Naive thymus-derived CD4-positive, alpha-beta T cell (primary cell): ENCODE results near the gene NSD2. TPM values are rescaled to one million over a fixed set of nuclear protein-coding genes. Genes with fewer than 3 reads are reported as not detected.
A peak's percentile ranks its signal among the peaks of the same experiment; 100 is the strongest.

ENCODE experiments used
- ATAC-seq: fragments of 150-1000 bp; cut with Tn5 transposase; 2 replicates; pipeline ENCODE4 v1.10.0; 2021; ENCODE audit warnings: mild to moderate bottlenecking, moderate library complexity
- CTCF ChIA-PET: fragments of 350-600 bp; sonication (Branson Sonifier 250); formaldehyde crosslinking; loops from one replicate; lab custom pipeline; 2021; ENCODE audit warnings: antibody characterized with exemption; lab: Charles Lee
- POLR2A ChIA-PET: fragments of 350-600 bp; sonication (Branson Sonifier 250); formaldehyde crosslinking; loops from one replicate; lab custom pipeline; 2021; ENCODE audit warnings: antibody characterized with exemption, inconsistent platforms; lab: Charles Lee
- DNase-seq, 9 donors: peaks; one replicate each; pipeline versions ENCODE4 v3.0.0 to v3.0.0-alpha.2; 2020 to 2022; ENCODE audit warnings: mixed read lengths in 1 of 9
- H3K27ac ChIP-seq: one replicate; pipeline ENCODE4 v1.7.0; 2013; ENCODE audit warnings: mild to moderate bottlenecking, low read depth, low read length, moderate library complexity
- H3K27me3 ChIP-seq, 2 donors: one replicate each; pipeline ENCODE4 v1.7.0; 2013; ENCODE audit warnings: low read length in 2 of 2, mild to moderate bottlenecking in 2 of 2, moderate library complexity in 2 of 2; ENCODE audit not compliant: control insufficient read depth in 2 of 2, insufficient read depth in 2 of 2
- H3K36me3 ChIP-seq, 3 experiments: 1 replicate in 2 of 3; 2 replicates in 1 of 3; pipeline ENCODE4 v1.7.0; 2013; ENCODE audit warnings: low read length in 3 of 3, mild to moderate bottlenecking in 3 of 3, moderate library complexity in 1 of 3; ENCODE audit not compliant: insufficient read depth in 3 of 3, control insufficient read depth in 2 of 3
- H3K4me1 ChIP-seq, 2 donors: one replicate each; pipeline ENCODE4 v1.7.0; 2013; ENCODE audit warnings: low read length in 2 of 2, mild to moderate bottlenecking in 2 of 2, moderate library complexity in 1 of 2; ENCODE audit not compliant: control insufficient read depth in 2 of 2, insufficient read depth in 2 of 2
- H3K4me3 ChIP-seq: 2 replicates; pipeline ENCODE4 v1.7.0; 2013; ENCODE audit warnings: mild to moderate bottlenecking, low read length
- H3K9me3 ChIP-seq, 3 experiments: 1 replicate in 2 of 3; 2 replicates in 1 of 3; pipeline ENCODE4 v1.7.0; 2013; ENCODE audit warnings: low read length in 3 of 3; ENCODE audit not compliant: control insufficient read depth in 2 of 3
- H3K27ac Mint-ChIP-seq, 9 donors: one replicate each; pipeline ENCODE4 v1.8.0; 2020 to 2022; ENCODE audit warnings: mixed read lengths in 9 of 9, mild to moderate bottlenecking in 8 of 9, moderate library complexity in 5 of 9, inconsistent platforms in 2 of 9
- H3K27me3 Mint-ChIP-seq, 5 donors: one replicate each; pipeline ENCODE4 v1.8.0; 2021 to 2022; ENCODE audit warnings: mixed read lengths in 5 of 5, mild to moderate bottlenecking in 1 of 5
- H3K36me3 Mint-ChIP-seq, 5 donors: one replicate each; pipeline ENCODE4 v1.8.0; 2020 to 2022; ENCODE audit warnings: mixed read lengths in 5 of 5, mild to moderate bottlenecking in 3 of 5, inconsistent platforms in 1 of 5
- H3K4me1 Mint-ChIP-seq, 7 donors: one replicate each; pipeline ENCODE4 v1.8.0; 2020 to 2022; ENCODE audit warnings: mixed read lengths in 7 of 7, mild to moderate bottlenecking in 3 of 7, inconsistent platforms in 1 of 7
- H3K4me3 Mint-ChIP-seq, 10 donors: one replicate each; pipeline ENCODE4 v1.8.0; 2020 to 2022; ENCODE audit warnings: mild to moderate bottlenecking in 10 of 10, mixed read lengths in 10 of 10, moderate library complexity in 6 of 10, inconsistent platforms in 2 of 10
- H3K9me3 Mint-ChIP-seq, 11 donors: one replicate each; pipeline ENCODE4 v1.8.0; 2020 to 2022; ENCODE audit warnings: mixed read lengths in 11 of 11, mild to moderate bottlenecking in 4 of 11, inconsistent platforms in 1 of 11, moderate library complexity in 1 of 11
- intact Hi-C, 2 donors: fragments of 100-400 bp; cut with micrococcal nuclease; formaldehyde crosslinking; loops; one replicate each; pipeline ENCODE4 v1.15.1; 2023
- polyA plus RNA-seq, 2 donors: library from polyadenylated mRNA; unstranded; fragments of 300-500 nt; fragmentation: Illumina TruSeq; gene quantifications; one replicate each; pipeline ENCODE4 v1.2.3, GENCODE V29; 2021
- total RNA-seq, 6 experiments: library from RNA in 5 of 6; stranded (reverse) in 5 of 6; gene quantifications; 1 replicate in 5 of 6; 2 replicates in 1 of 6; pipeline ENCODE4 v1.2.3 and lab custom pipeline; 2021 to 2026

Gene NSD2
- total and polyA plus RNA-seq, 7 experiments from 2014 or later: 2.7 to 207 (median 37.3) TPM

GRCh38 chr4:1868293-1868692 is 2.9 kb upstream of the NSD2 start:
- H3K27ac Mint-ChIP-seq: peak overlapping the region in 1 of 9 donors; percentile 28
- ATAC-seq (no peak), DNase-seq (no peak)
- peaks cover 0 to 4% (median 0%) of the 10 kb centered on the region in 5 donors for H3K27me3 Mint-ChIP-seq
- H3K27me3 ChIP-seq: no peaks in the 10 kb centered on the region
- peaks cover 0 to 3% (median 0%) of the 10 kb centered on the region in 3 experiments for H3K36me3 ChIP-seq
- H3K4me1 Mint-ChIP-seq: peaks cover 13 to 24% (median 23%) of the 10 kb centered on the region in 7 donors
- H3K27ac ChIP-seq: no peak overlapping the region
- POLR2A ChIA-PET: interaction anchor here (4.1 kb wide), 1 partner anchor 10 kb away, joined by 74 read pairs; the partner anchor contains the start of gene LETM1
- intact Hi-C loops: no loop called here
- H3K9me3 Mint-ChIP-seq: peaks cover 0 to 6% (median 0%) of the 10 kb centered on the region in 11 donors
- peaks cover 0 to 5% (median 0%) of the 10 kb centered on the region in 5 donors for H3K36me3 Mint-ChIP-seq
- CTCF ChIA-PET: interaction anchor here (0.7 kb wide), 1 partner anchor 815 kb away, joined by 4 read pairs; no protein-coding TSS in a partner anchor
- no peaks in the 10 kb centered on the region for H3K9me3 ChIP-seq
- no peak overlapping the region for H3K4me3 ChIP-seq
- no peak overlapping the region for H3K4me3 Mint-ChIP-seq
- peaks cover 13 to 23% of the 10 kb centered on the region in 2 donors for H3K4me1 ChIP-seq

DNA sequence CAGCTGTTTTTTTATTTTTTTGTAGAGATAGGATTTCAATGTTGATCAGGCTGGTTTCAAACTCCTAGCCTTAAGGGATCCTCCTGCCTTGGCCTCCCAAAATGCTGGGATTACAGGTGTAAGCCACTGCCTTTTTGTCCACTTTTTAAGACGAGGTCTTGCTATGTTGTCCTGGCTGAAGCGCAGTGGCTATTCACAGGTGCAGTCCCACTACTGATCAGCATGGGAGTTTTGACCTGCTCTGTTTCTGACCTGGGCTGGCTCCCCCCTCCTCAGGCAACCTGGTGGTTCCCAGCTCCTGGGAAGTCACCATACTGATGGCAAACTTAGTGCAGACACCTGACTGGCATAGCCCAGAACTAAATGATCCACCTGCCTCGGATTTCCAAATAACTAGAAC is 2.3 kb upstream of the NSD2 start:
- Histone ChIP-seq H3K36me3 (peaks cover 0 to 3% (median 0%) of the 10 kb centered on the region in 3 experiments), H3K4me1 (peaks cover 15 to 20% of the 10 kb centered on the region in 2 donors), H3K4me3 (no peak overlapping the region), H3K27me3 (no peaks in the 10 kb centered on the region), H3K9me3 (no peaks in the 10 kb centered on the region), H3K27ac (no peak overlapping the region)
- DNase-seq (no peak), ATAC-seq (no peak)
- intact Hi-C loops: no loop called here
- CTCF ChIA-PET: no interaction called here
- H3K36me3 Mint-ChIP-seq: peaks cover 0 to 6% (median 0%) of the 10 kb centered on the region in 5 donors
- H3K4me3 Mint-ChIP-seq: peak overlapping the region in 4 of 10 donors; percentile 84 to 91 (median 88)
- peaks cover 0 to 4% (median 0%) of the 10 kb centered on the region in 5 donors for H3K27me3 Mint-ChIP-seq
- POLR2A ChIA-PET: interaction anchor here (1.3 to 4.1 kb wide), 2 partner anchors 10 to 140 kb away, joined by 3 to 74 read pairs; partner anchors contain the start of genes LETM1 and NELFA
- H3K4me1 Mint-ChIP-seq: peaks cover 12 to 26% (median 25%) of the 10 kb centered on the region in 7 donors
- peaks cover 0 to 5% (median 0%) of the 10 kb centered on the region in 11 donors for H3K9me3 Mint-ChIP-seq
- H3K27ac Mint-ChIP-seq: peak overlapping the region in 3 of 9 donors; percentile 43 to 95 (median 94)

DNA sequence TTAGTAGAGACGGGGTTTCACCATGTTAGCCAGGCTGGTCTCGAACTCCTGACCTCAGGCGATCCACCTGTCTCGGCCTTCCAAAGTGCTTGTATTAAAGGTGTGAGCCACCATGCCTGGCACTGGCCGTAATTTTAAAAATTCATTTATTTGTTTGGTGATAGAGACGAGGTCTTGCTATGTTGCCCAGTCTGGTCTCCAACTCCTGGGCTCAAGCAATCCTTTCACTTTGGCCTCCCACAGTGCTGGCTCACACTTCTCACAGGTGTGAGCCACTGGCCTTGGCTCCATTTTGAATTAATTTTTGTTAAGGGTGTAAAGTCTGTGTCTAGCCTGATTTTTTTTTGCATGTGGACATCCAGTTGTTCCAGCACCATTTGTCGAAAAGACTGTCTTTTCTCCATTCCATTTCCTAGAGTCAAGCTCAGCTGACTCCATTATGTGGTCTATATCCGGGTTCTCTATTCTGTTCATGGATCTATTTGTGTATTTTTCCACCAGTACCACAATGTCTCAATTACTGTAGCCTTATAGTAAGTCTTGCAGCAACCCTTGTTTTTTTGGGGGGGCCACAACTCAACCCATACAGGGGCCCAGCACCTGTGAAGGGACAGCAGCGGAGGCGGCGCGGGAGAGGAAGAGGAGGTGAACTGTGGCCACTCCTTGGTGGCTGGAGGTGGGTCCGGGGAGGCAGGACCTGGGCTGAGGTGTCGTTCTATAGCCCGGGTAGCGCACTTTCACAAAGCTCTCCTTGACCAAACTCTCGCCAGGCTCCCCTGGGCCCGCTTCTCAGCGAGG is 1.5 kb upstream of the NSD2 start:
- H3K9me3 Mint-ChIP-seq: peaks cover 0 to 5% (median 0%) of the 10 kb centered on the region in 11 donors
- Histone ChIP-seq H3K36me3 (peaks cover 0 to 3% (median 0%) of the 10 kb centered on the region in 3 experiments), H3K9me3 (no peaks in the 10 kb centered on the region), H3K4me3 (peak overlapping the region; percentile 86), H3K27me3 (no peaks in the 10 kb centered on the region), H3K27ac (peak overlapping the region; percentile 99), H3K4me1 (peaks cover 15 to 20% of the 10 kb centered on the region in 2 donors)
- H3K4me1 Mint-ChIP-seq: peaks cover 12 to 35% (median 32%) of the 10 kb centered on the region in 7 donors
- H3K27me3 Mint-ChIP-seq: peaks cover 0 to 4% (median 0%) of the 10 kb centered on the region in 5 donors
- ATAC-seq (no peak), DNase-seq (no peak)
- peak overlapping the region; percentile 89 to 96 (median 94) for H3K27ac Mint-ChIP-seq
- peaks cover 0 to 13% (median 0%) of the 10 kb centered on the region in 5 donors for H3K36me3 Mint-ChIP-seq
- CTCF ChIA-PET: interaction anchor here (1.7 kb wide), 1 partner anchor 30 kb away, joined by 8 read pairs; no protein-coding TSS in a partner anchor
- intact Hi-C loops: loop anchor here (1.0 to 5.0 kb wide), 15 partner anchors 7 to 620 kb away; partner anchors contain the start of genes FAM53A (in 2 of the 2), LETM1 (in 2 of the 2), MXD4 (in 2 of the 2) and SLBP (in 2 of the 2)
- H3K4me3 Mint-ChIP-seq: peak overlapping the region; percentile 78 to 91 (median 85)
- POLR2A ChIA-PET: interaction anchor here (0.6 to 4.1 kb wide), 9 partner anchors 11 to 1803 kb away, joined by 3 to 74 read pairs (median 3); partner anchors contain the start of genes ATP5ME, LETM1, MYL5 and NELFA

GRCh38 chr4:1870328-1870577 is 940 bp upstream of the NSD2 start:
- Histone ChIP-seq H3K27ac (peak overlapping the region; percentile 99), H3K4me1 (peaks cover 15 to 20% of the 10 kb centered on the region in 2 donors), H3K27me3 (no peaks in the 10 kb centered on the region), H3K9me3 (no peaks in the 10 kb centered on the region), H3K36me3 (peaks cover 0 to 3% (median 0%) of the 10 kb centered on the region in 3 experiments), H3K4me3 (peak overlapping the region; percentile 86)
- DNase-seq (peak in 7 of 9 donors; percentile 79 to 89 (median 87)), ATAC-seq (peak; percentile 79)
- ChIA-PET POLR2A (interaction anchor here (0.6 to 4.1 kb wide), 11 partner anchors 12 to 1804 kb away, joined by 3 to 74 read pairs (median 3); partner anchors contain the start of genes ATP5ME, LETM1, MYL5 and NELFA), CTCF (interaction anchor here (1.7 kb wide), 1 partner anchor 29 kb away, joined by 8 read pairs; no protein-coding TSS in a partner anchor)
- Mint-ChIP-seq H3K27me3 (peaks cover 0 to 4% (median 0%) of the 10 kb centered on the region in 5 donors), H3K4me1 (peaks cover 12 to 37% (median 34%) of the 10 kb centered on the region in 7 donors), H3K27ac (peak overlapping the region; percentile 89 to 96 (median 94)), H3K9me3 (peaks cover 0 to 5% (median 0%) of the 10 kb centered on the region in 11 donors), H3K4me3 (peak overlapping the region; percentile 78 to 91 (median 85)), H3K36me3 (peaks cover 0 to 13% (median 0%) of the 10 kb centered on the region in 5 donors)
- intact Hi-C loops: loop anchor here (1.0 to 5.0 kb wide), 15 partner anchors 8 to 621 kb away; partner anchors contain the start of genes FAM53A (in 2 of the 2), LETM1 (in 2 of the 2), MXD4 (in 2 of the 2) and SLBP (in 2 of the 2)

- H3K4me3 Mint-ChIP-seq: peak overlapping the region in 2 of 10 donors; percentile 16 to 25
- intact Hi-C loops: loop anchor here (2.0 to 5.0 kb wide), 10 partner anchors 15 to 597 kb away; partner anchors contain the start of genes TACC3 (in 2 of the 2), TMEM129 (in 2 of the 2), CFAP99 (in 1 of the 2) and FAM53A (in 1 of the 2)
- H3K9me3 Mint-ChIP-seq: peaks cover 0 to 5% (median 0%) of the 10 kb centered on the region in 11 donors
- H3K4me1 Mint-ChIP-seq: peaks cover 12 to 42% (median 34%) of the 10 kb centered on the region in 7 donors
- no peak overlapping the region for H3K27ac Mint-ChIP-seq
- peaks cover 15 to 20% of the 10 kb centered on the region in 2 donors for H3K4me1 ChIP-seq
- ChIA-PET POLR2A (no interaction called here), CTCF (no interaction called here)
- no peaks in the 10 kb centered on the region for H3K9me3 ChIP-seq
- H3K27me3 Mint-ChIP-seq: peaks cover 0 to 4% (median 0%) of the 10 kb centered on the region in 5 donors
- ATAC-seq (no peak), DNase-seq (peak in 1 of 9 donors; percentile 25)
- H3K27me3 ChIP-seq: no peaks in the 10 kb centered on the region
- H3K4me3 ChIP-seq: no peak overlapping the region
- peak overlapping the region; percentile 79 for H3K27ac ChIP-seq
- H3K36me3 Mint-ChIP-seq: peaks cover 0 to 13% (median 0%) of the 10 kb centered on the region in 5 donors
- H3K36me3 ChIP-seq: peaks cover 0 to 3% (median 0%) of the 10 kb centered on the region in 3 experiments
Observed at GRCh38 chr4:1871471-1872021, 353 bp downstream of the NSD2 start.
